ENCODE results near the gene PGC.

The PGC gene

DNA sequence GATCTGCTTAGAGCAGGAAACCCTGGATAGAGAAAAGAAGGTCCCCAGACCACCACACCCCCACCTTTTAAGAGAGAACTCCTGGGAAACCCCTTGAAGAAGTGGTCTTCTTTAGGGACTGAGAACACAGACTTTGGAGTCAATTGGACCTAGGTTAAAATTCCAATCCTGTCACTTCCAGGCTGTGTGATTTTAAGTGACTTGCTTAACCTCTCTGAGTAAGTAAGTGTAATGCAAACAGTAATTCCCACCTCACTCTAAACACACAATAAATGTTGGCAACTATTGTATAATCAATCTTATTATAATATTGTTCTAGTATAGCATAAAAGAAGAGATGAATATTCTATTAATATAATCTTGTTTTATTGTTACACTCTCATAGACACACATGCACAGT lies 15.0 kb downstream of the PGC start:
- no peak overlapping the region for H3K27ac ChIP-seq (ENCODE audit: insufficient read depth in 1 of 2, low read depth in 1 of 2, low read length in 2 of 2, poor library complexity in 1 of 2, severe bottlenecking in 2 of 2)
- no peaks in the 10 kb centered on the region for H3K9me3 ChIP-seq (ENCODE audit: control extremely low read depth in 1 of 5, control insufficient read depth in 4 of 5, insufficient read depth in 2 of 5, low read depth in 1 of 5, low read length in 4 of 5)
- ChIA-PET CTCF (interaction anchor here (1.2 to 9.3 kb wide), 3 partner anchors 8 to 43 kb away, joined by 4 to 90 read pairs (median 68); no protein-coding TSS in a partner anchor), POLR2A (interaction anchor here (1.1 kb wide), 1 partner anchor 36 kb away, joined by 3 read pairs; no protein-coding TSS in a partner anchor)
- DNase-seq, result no peak
- H3K27me3 ChIP-seq (replicated peaks in 2 of 5; ENCODE audit: control insufficient read depth in 4 of 5, insufficient read depth in 5 of 5, low read length in 4 of 5), result no peaks in the 10 kb centered on the region
- H3K4me3 ChIP-seq (ENCODE audit: control insufficient read depth in 1 of 7, extremely low read depth in 1 of 7, insufficient read depth in 4 of 7, low read depth in 2 of 7, low read length in 6 of 7), result no peak overlapping the region
- H3K36me3 ChIP-seq (ENCODE audit: control insufficient read depth in 4 of 4, insufficient read depth in 4 of 4, low read length in 3 of 4), result no peaks in the 10 kb centered on the region
- peaks cover 0 to 48% (median 24%) of the 10 kb centered on the region in 4 experiments for H3K4me1 ChIP-seq (ENCODE audit: control extremely low read depth in 1 of 4, control insufficient read depth in 4 of 4, insufficient read depth in 4 of 4, low read length in 3 of 4)

GRCh38 chr6:41731561-41732086 lies 15.6 kb downstream of the PGC start:
- H3K27ac ChIP-seq (ENCODE audit: insufficient read depth in 1 of 2, low read depth in 1 of 2, low read length in 2 of 2, poor library complexity in 1 of 2, severe bottlenecking in 2 of 2), result no peak overlapping the region
- ChIA-PET CTCF (interaction anchor here (1.4 to 9.3 kb wide), 3 partner anchors 16 to 55 kb away, joined by 3 to 90 read pairs (median 4); no protein-coding TSS in a partner anchor), POLR2A (interaction anchor here (0.6 to 1.1 kb wide), 2 partner anchors 37 to 442 kb away, joined by 3 read pairs; no protein-coding TSS in a partner anchor)
- WGBS (ENCODE audit: insufficient coverage), result 95% methylated on average over 3 of the region's 7 CpGs
- no peaks in the 10 kb centered on the region for H3K9me3 ChIP-seq (ENCODE audit: control extremely low read depth in 1 of 5, control insufficient read depth in 4 of 5, insufficient read depth in 2 of 5, low read depth in 1 of 5, low read length in 4 of 5)
- no peak for DNase-seq
- peaks cover 0 to 53% (median 26%) of the 10 kb centered on the region in 4 experiments for H3K4me1 ChIP-seq (ENCODE audit: control extremely low read depth in 1 of 4, control insufficient read depth in 4 of 4, insufficient read depth in 4 of 4, low read length in 3 of 4)
- H3K4me3 ChIP-seq (ENCODE audit: control insufficient read depth in 1 of 7, extremely low read depth in 1 of 7, insufficient read depth in 4 of 7, low read depth in 2 of 7, low read length in 6 of 7), result no peak overlapping the region
- H3K27me3 ChIP-seq (replicated peaks in 2 of 5; ENCODE audit: control insufficient read depth in 4 of 5, insufficient read depth in 5 of 5, low read length in 4 of 5), result no peaks in the 10 kb centered on the region
- H3K36me3 ChIP-seq (ENCODE audit: control insufficient read depth in 4 of 4, insufficient read depth in 4 of 4, low read length in 3 of 4), result no peaks in the 10 kb centered on the region

- ChIA-PET POLR2A (interaction anchor here (0.6 kb wide), 1 partner anchor 442 kb away, joined by 3 read pairs; no protein-coding TSS in a partner anchor), CTCF (interaction anchor here (0.9 to 9.3 kb wide), 5 partner anchors 9 to 56 kb away, joined by 3 to 90 read pairs (median 4); no protein-coding TSS in a partner anchor)
- no peak for DNase-seq
Measured at GRCh38 chr6:41730531-41731436, 16.4 kb downstream of the PGC start.

DNA sequence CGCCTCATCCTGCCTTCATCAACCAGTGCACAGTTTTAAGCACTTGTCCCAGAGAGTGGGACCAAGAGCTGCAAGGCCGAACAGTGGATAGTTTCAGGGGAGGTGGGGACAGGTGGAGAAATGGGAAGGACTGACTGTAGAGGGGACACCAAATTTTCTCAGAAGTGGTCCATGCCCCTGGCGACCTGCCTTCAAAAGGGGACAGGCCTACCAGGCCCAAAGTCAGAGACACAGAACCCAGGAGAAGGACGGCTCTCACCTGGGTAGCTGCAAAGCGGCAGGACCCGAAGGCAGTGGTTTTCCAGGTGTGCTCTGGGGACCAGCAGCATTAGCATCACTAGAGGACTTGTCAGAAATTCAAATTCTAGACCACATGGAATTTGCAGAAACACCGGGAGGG lies 17.6 kb downstream of the PGC start:
- POLR2A ChIA-PET, result no interaction called here
- H3K4me1 ChIP-seq (ENCODE audit: control extremely low read depth in 1 of 4, control insufficient read depth in 4 of 4, insufficient read depth in 4 of 4, low read length in 3 of 4), result peaks cover 4 to 49% (median 29%) of the 10 kb centered on the region in 4 experiments
- no peak overlapping the region for H3K27ac ChIP-seq (ENCODE audit: insufficient read depth in 1 of 2, low read depth in 1 of 2, low read length in 2 of 2, poor library complexity in 1 of 2, severe bottlenecking in 2 of 2)
- CTCF ChIA-PET, result interaction anchor here (0.8 to 9.3 kb wide), 4 partner anchors 10 to 57 kb away, joined by 3 to 90 read pairs (median 7); no protein-coding TSS in a partner anchor
- H3K4me3 ChIP-seq (ENCODE audit: control insufficient read depth in 1 of 7, extremely low read depth in 1 of 7, insufficient read depth in 4 of 7, low read depth in 2 of 7, low read length in 6 of 7), result no peak overlapping the region
- H3K9me3 ChIP-seq (ENCODE audit: control extremely low read depth in 1 of 5, control insufficient read depth in 4 of 5, insufficient read depth in 2 of 5, low read depth in 1 of 5, low read length in 4 of 5), result no peaks in the 10 kb centered on the region
- WGBS (ENCODE audit: insufficient coverage), result 97% methylated on average over 6 of the region's 7 CpGs
- H3K27me3 ChIP-seq (replicated peaks in 2 of 5; ENCODE audit: control insufficient read depth in 4 of 5, insufficient read depth in 5 of 5, low read length in 4 of 5), result no peaks in the 10 kb centered on the region
- no peaks in the 10 kb centered on the region for H3K36me3 ChIP-seq (ENCODE audit: control insufficient read depth in 4 of 4, insufficient read depth in 4 of 4, low read length in 3 of 4)
- no peak for DNase-seq

More at GRCh38 chr6:41730531-41731436, 16.4 kb downstream of the PGC start:
- H3K36me3 ChIP-seq (ENCODE audit: control insufficient read depth in 4 of 4, insufficient read depth in 4 of 4, low read length in 3 of 4), result no peaks in the 10 kb centered on the region
- 80% methylated on average over 7 of the region's 9 CpGs for WGBS (ENCODE audit: insufficient coverage)
- H3K27ac ChIP-seq (ENCODE audit: insufficient read depth in 1 of 2, low read depth in 1 of 2, low read length in 2 of 2, poor library complexity in 1 of 2, severe bottlenecking in 2 of 2), result no peak overlapping the region
- no peaks in the 10 kb centered on the region for H3K9me3 ChIP-seq (ENCODE audit: control extremely low read depth in 1 of 5, control insufficient read depth in 4 of 5, insufficient read depth in 2 of 5, low read depth in 1 of 5, low read length in 4 of 5)
- H3K27me3 ChIP-seq (replicated peaks in 2 of 5; ENCODE audit: control insufficient read depth in 4 of 5, insufficient read depth in 5 of 5, low read length in 4 of 5), result no peaks in the 10 kb centered on the region
- H3K4me3 ChIP-seq (ENCODE audit: control insufficient read depth in 1 of 7, extremely low read depth in 1 of 7, insufficient read depth in 4 of 7, low read depth in 2 of 7, low read length in 6 of 7), result no peak overlapping the region
- peaks cover 0 to 50% (median 23%) of the 10 kb centered on the region in 4 experiments for H3K4me1 ChIP-seq (ENCODE audit: control extremely low read depth in 1 of 4, control insufficient read depth in 4 of 4, insufficient read depth in 4 of 4, low read length in 3 of 4)

GRCh38 chr6:41728954-41729353 lies 18.2 kb downstream of the PGC start:
- no peak for DNase-seq
- Histone ChIP-seq H3K9me3 (ENCODE audit: control extremely low read depth in 1 of 5, control insufficient read depth in 4 of 5, insufficient read depth in 2 of 5, low read depth in 1 of 5, low read length in 4 of 5) (no peaks in the 10 kb centered on the region), H3K27me3 (replicated peaks in 2 of 5; ENCODE audit: control insufficient read depth in 4 of 5, insufficient read depth in 5 of 5, low read length in 4 of 5) (no peaks in the 10 kb centered on the region), H3K4me3 (ENCODE audit: control insufficient read depth in 1 of 7, extremely low read depth in 1 of 7, insufficient read depth in 4 of 7, low read depth in 2 of 7, low read length in 6 of 7) (no peak overlapping the region), H3K27ac (ENCODE audit: insufficient read depth in 1 of 2, low read depth in 1 of 2, low read length in 2 of 2, poor library complexity in 1 of 2, severe bottlenecking in 2 of 2) (no peak overlapping the region), H3K4me1 (ENCODE audit: control extremely low read depth in 1 of 4, control insufficient read depth in 4 of 4, insufficient read depth in 4 of 4, low read length in 3 of 4) (peaks cover 4 to 53% (median 35%) of the 10 kb centered on the region in 4 experiments), H3K36me3 (ENCODE audit: control insufficient read depth in 4 of 4, insufficient read depth in 4 of 4, low read length in 3 of 4) (no peaks in the 10 kb centered on the region)
- ChIA-PET CTCF (interaction anchor here (0.8 to 9.3 kb wide), 4 partner anchors 9 to 57 kb away, joined by 3 to 90 read pairs (median 7); no protein-coding TSS in a partner anchor), POLR2A (no interaction called here)
- WGBS (ENCODE audit: insufficient coverage), result no CpG with 5 or more reads among the region's 7 CpGs

- Histone ChIP-seq H3K27me3 (replicated peaks in 2 of 5; ENCODE audit: control insufficient read depth in 4 of 5, insufficient read depth in 5 of 5, low read length in 4 of 5) (no peaks in the 10 kb centered on the region), H3K36me3 (ENCODE audit: control insufficient read depth in 4 of 4, insufficient read depth in 4 of 4, low read length in 3 of 4) (no peaks in the 10 kb centered on the region), H3K4me1 (ENCODE audit: control extremely low read depth in 1 of 4, control insufficient read depth in 4 of 4, insufficient read depth in 4 of 4, low read length in 3 of 4) (peaks cover 4 to 53% (median 35%) of the 10 kb centered on the region in 4 experiments), H3K27ac (ENCODE audit: insufficient read depth in 1 of 2, low read depth in 1 of 2, low read length in 2 of 2, poor library complexity in 1 of 2, severe bottlenecking in 2 of 2) (no peak overlapping the region), H3K9me3 (ENCODE audit: control extremely low read depth in 1 of 5, control insufficient read depth in 4 of 5, insufficient read depth in 2 of 5, low read depth in 1 of 5, low read length in 4 of 5) (no peaks in the 10 kb centered on the region), H3K4me3 (ENCODE audit: control insufficient read depth in 1 of 7, extremely low read depth in 1 of 7, insufficient read depth in 4 of 7, low read depth in 2 of 7, low read length in 6 of 7) (no peak overlapping the region)
- ChIA-PET POLR2A (no interaction called here), CTCF (interaction anchor here (1.2 to 9.3 kb wide), 3 partner anchors 8 to 58 kb away, joined by 4 to 90 read pairs (median 10); no protein-coding TSS in a partner anchor)
- 95% methylated on average over 15 of the region's 19 CpGs for WGBS (ENCODE audit: insufficient coverage)
- DNase-seq, result no peak
Measured at GRCh38 chr6:41728073-41728936, 18.9 kb downstream of the PGC start.

All from common myeloid progenitor, CD34-positive (primary cell).